D721Med (cell line): ENCODE results near the gene CCT4.
"Not testable (repeated sequence)": the region's sequence is repeated elsewhere in the genome, so short reads cannot be mapped to it uniquely, and the experiment has no call there.

Experiments
- DNase-seq: peaks from one replicate; pipeline ENCODE4 v3.0.0; 2011; ENCODE audit warnings: low spot score; ENCODE audit not compliant: insufficient read length
- FAIRE-seq: peaks from 2 replicates; lab custom pipeline; 2011; peaks lifted over from hg19 to GRCh38; lab: Jason Lieb, UNC
- TF ChIP-seq, protein P1 (sequence below): IDR thresholded peaks from 2 replicates; pipeline ENCODE4 v1.5.1; 2012; ENCODE audit warnings: mild to moderate bottlenecking, control low read depth; ENCODE audit not compliant: insufficient read depth; ENCODE audit errors: missing control alignments

CCT4 gene

DNA sequence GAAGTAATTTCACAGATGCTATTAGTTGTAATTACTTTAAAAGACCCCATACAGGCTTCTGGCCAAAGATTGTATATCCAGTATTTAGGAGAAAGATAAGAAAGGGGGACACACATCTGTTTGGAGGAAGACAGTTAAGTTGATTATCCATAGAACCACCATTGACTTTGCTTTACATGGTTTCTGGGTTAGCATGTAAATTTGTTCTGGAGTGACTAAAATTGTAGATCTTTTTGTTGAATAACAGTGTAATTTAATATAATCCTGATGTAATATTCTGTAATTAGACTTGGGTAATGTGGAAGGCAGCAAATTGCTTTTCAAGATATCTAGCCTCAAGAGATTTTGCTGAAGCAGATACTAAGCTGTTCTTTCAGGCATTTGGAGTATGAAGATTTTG, 34.3 kb upstream of the CCT4 start:
- no peak for FAIRE-seq
- TF ChIP-seq, protein P1, sequence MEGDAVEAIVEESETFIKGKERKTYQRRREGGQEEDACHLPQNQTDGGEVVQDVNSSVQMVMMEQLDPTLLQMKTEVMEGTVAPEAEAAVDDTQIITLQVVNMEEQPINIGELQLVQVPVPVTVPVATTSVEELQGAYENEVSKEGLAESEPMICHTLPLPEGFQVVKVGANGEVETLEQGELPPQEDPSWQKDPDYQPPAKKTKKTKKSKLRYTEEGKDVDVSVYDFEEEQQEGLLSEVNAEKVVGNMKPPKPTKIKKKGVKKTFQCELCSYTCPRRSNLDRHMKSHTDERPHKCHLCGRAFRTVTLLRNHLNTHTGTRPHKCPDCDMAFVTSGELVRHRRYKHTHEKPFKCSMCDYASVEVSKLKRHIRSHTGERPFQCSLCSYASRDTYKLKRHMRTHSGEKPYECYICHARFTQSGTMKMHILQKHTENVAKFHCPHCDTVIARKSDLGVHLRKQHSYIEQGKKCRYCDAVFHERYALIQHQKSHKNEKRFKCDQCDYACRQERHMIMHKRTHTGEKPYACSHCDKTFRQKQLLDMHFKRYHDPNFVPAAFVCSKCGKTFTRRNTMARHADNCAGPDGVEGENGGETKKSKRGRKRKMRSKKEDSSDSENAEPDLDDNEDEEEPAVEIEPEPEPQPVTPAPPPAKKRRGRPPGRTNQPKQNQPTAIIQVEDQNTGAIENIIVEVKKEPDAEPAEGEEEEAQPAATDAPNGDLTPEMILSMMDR, result no peak
- DNase-seq, result no peak

DNA sequence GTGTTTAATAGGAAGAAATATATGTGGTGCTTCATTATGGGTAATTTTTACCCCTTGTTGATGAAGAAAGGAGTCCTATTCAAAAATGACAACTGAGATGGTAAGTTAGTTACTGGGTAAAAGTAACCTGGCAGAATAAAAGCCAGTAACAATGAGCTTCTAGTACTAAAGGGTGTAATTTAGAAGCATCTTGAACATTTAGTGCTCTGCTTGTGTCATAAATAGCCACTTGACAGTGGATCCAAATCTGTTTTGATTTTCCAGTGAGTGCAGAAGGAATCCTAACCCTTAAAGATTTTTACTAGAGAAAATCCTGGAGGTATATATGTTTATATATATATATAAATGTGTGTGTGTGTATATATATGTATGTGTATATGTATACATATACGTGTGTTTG, 32.1 kb upstream of the CCT4 start:
- no peak for FAIRE-seq
- TF ChIP-seq, protein P1, result no peak
- no peak for DNase-seq

- DNase-seq, FAIRE-seq: not testable (repeated sequence)
These were observed 26.3 kb upstream of the CCT4 start for GRCh38 chr2:61914794-61915193.

- FAIRE-seq (no peak), DNase-seq (no peak)
- TF ChIP-seq, protein P1, result peak; percentile 26
These were observed 23.1 kb upstream of the CCT4 start for GRCh38 chr2:61911510-61911909.

DNA sequence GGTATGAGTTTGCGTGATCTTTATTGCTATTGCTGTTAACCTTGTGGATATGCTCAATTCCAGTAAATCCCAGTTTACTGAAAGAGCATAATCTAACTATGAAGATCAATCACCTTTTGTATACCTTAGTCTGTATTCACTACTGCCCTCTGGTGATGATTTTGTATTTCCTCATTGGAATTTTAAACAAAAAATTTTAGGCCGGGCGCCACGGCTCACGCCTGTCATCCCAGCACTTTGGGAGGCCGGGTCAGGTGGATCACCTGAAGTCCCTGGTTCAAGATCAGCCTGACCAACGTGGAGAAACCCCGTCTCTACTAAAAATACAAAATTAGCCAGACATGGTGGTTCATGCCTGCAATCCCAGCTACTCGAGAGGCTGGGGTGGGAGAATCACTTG, 22.1 kb upstream of the CCT4 start:
- no peak for DNase-seq
- FAIRE-seq, result no peak
- TF ChIP-seq, protein P1, result peak; percentile 20

DNA sequence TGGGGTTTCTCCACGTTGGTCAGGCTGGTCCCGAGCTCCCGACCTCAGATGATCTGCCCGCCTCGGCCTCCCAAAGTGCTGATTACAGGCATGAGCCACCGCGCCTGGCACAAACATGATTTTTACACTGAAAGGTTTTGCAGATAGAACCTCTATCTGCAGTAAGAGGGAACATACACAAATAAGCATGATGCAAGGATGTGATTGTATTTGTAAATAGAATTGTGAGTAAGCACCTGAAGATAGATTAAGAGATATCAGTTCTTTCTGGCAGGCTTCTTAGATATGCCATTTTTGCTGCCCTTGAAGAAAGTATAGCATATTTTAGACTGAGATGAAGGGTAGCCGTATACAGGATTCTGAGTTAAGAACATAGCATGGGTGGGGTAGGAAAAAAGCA, 20.7 kb upstream of the CCT4 start:
- TF ChIP-seq, protein P1, result no peak
- FAIRE-seq, result no peak
- no peak for DNase-seq

- no peak for FAIRE-seq
- DNase-seq, result no peak
- TF ChIP-seq, protein P1, result no peak
These were observed 17.7 kb upstream of the CCT4 start for GRCh38 chr2:61906186-61906470.
